A549 (cell line): ENCODE results near the gene C3orf85. TPM values are rescaled to one million over a fixed set of nuclear protein-coding genes. Genes with fewer than 3 reads are reported as not detected.

Experiments used
- ATAC-seq, 2 experiments: fragments of 200-7000 bp in 1 of 2; fragments of >200 bp in 1 of 2; cut with Nextera tagmentation in 1 of 2; cut with Tn5 transposase in 1 of 2; 3 replicates each; pipeline versions ENCODE4 v1.8.0 to v1.9.1; 2018 to 2020; ENCODE audit warnings: mild to moderate bottlenecking in 1 of 2, moderate library complexity in 1 of 2
- CTCF ChIA-PET: fragments of 300-600 bp; sonication (Branson Sonifier 250); formaldehyde crosslinking; extraction: SDS; loops from one replicate; lab custom pipeline; 2021; ENCODE audit warnings: antibody characterized with exemption, inconsistent platforms; lab: Yijun Ruan, JAX
- POLR2A ChIA-PET: fragments of 350-600 bp; formaldehyde crosslinking; extraction: SDS; loops from one replicate; lab custom pipeline; 2021; ENCODE audit warnings: antibody characterized with exemption, inconsistent platforms; lab: Yijun Ruan, JAX
- DNase-seq, 2 experiments: peaks; one replicate each; pipeline versions ENCODE4 v3.0.0 to v3.0.0-alpha.2; 2011 to 2016; ENCODE audit warnings: low read depth in 1 of 2, low spot score in 1 of 2
- FAIRE-seq: peaks from 2 replicates; lab custom pipeline; 2011; peaks lifted over from hg19 to GRCh38; lab: Jason Lieb, UNC
- H3K27ac ChIP-seq, 2 experiments: fragments of >200 bp; sonication (Bioruptor Twin); formaldehyde crosslinking; 3 replicates each; pipeline ENCODE4 v1.5.1; 2016 to 2017
- H3K4me1 ChIP-seq: fragments of >200 bp; sonication (Bioruptor Twin); formaldehyde crosslinking; 3 replicates; pipeline ENCODE4 v1.6.1; 2016
- H3K4me2 ChIP-seq: fragments of >200 bp; sonication (Bioruptor Twin); formaldehyde crosslinking; 3 replicates; pipeline ENCODE4 v1.6.1; 2016
- H3K4me3 ChIP-seq: fragments of >200 bp; sonication (Bioruptor Twin); formaldehyde crosslinking; 3 replicates; pipeline ENCODE4 v1.5.1; 2016
- H3K9me3 ChIP-seq: fragments of >200 bp; sonication (Bioruptor Twin); formaldehyde crosslinking; 3 replicates; pipeline ENCODE4 v1.6.1; 2016
- CHD2 ChIP-seq: fragments of 150-350 bp; IDR thresholded peaks from 2 replicates; pipeline ENCODE4 v1.6.1; 2014; ENCODE audit warnings: low read length; ENCODE audit not compliant: partially characterized antibody
- EHF ChIP-seq: fragments of 250-450 bp; sonication (Bioruptor Pico); IDR thresholded peaks from 2 replicates; pipeline ENCODE4 v1.5.0; 2020; ENCODE audit warnings: mild to moderate bottlenecking
- RARB ChIP-seq: fragments of 250-450 bp; sonication (Bioruptor Pico); IDR thresholded peaks from 2 replicates; pipeline ENCODE4 v1.8.0; 2021; ENCODE audit warnings: mild to moderate bottlenecking, moderate library complexity
- RNF2 ChIP-seq: fragments of 200-600 bp; sonication (generic); IDR thresholded peaks from 2 replicates; pipeline ENCODE4 v1.6.1; 2016; ENCODE audit warnings: low read depth, mild to moderate bottlenecking, antibody characterized with exemption, moderate library complexity, borderline replicate concordance
- WGBS: methylation state at CpG from one replicate; pipeline ENCODE4 v1.1.6; 2017; ENCODE audit errors: missing lambda C conversion rate; 5-methylcytosine and 5-hydroxymethylcytosine counted together
- polyA plus RNA-seq, 4 experiments: library from polyadenylated mRNA; depleted of rRNA in 3 of 4; stranded (reverse); fragments of >200 nt; fragmentation: RNase III in 1 of 4; extraction: RNeasy Plus Mini Kit Qiagen cat#74134 plus additional on column Dnase treatment in 1 of 4; gene quantifications; 2 replicates in 3 of 4; 3 replicates in 1 of 4; pipeline ENCODE4 v1.2.3, GENCODE V29; 2011 to 2017

The C3orf85 gene
- polyA plus RNA-seq, 2 of the 4 experiments (the other 2 are of a cell fraction) = not detected

DNA sequence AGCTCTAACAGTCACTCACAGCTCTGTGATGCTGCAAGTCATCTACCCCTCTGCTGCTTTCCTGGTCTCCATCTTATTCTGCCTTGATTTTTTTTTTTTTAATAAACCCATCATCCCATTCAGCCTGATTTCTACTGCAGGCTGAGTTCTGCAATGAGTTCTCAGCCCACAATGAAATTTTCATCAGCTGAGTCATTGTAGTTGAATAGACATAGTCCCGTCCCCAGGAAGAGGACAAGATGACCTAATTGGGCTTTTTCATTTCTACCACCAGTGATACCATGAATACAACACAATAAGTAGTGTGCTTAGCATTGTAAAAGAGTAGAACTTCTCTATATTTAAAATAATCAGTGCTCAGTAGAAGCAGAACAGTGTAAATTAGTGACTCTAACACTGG lies 59.3 kb downstream of the C3orf85 start:
- H3K9me3 ChIP-seq = no peaks in the 10 kb centered on the region
- ChIA-PET CTCF (no interaction called here), POLR2A (no interaction called here)
- FAIRE-seq = no peak
- 0 out of 3 replicates have a peak, but pooled peaks cover 4% of the 10 kb centered on the region for H3K4me1 ChIP-seq
- ATAC-seq = peak in 1 of 2 experiments; percentile 27; a peak in 1 of 6 replicates
- TF ChIP-seq CHD2 (no peak), RNF2 (no peak), RARB (no peak), EHF (CRISPR knock-in tag) (no peak)
- 10% methylated on average over 1 of the region's 1 CpG for WGBS
- peak; percentile 13 to 20 for DNase-seq
- H3K4me3 ChIP-seq = no peak overlapping the region
- no peak overlapping the region for H3K27ac ChIP-seq
- H3K4me2 ChIP-seq = no peak overlapping the region

Other genes starting within 250 kb of the C3orf85 start
- not detected in 2 replicates for gene GUCA1C, start 182.8 kb upstream of the C3orf85 start, polyA plus RNA-seq (2011; rRNA removed)
- not detected in 3 replicates for gene GUCA1C, start 182.8 kb upstream of the C3orf85 start, polyA plus RNA-seq (2017; fragmentation: RNase III; extraction: RNeasy Plus Mini Kit Qiagen cat#74134 plus additional on column Dnase treatment)
- not detected in 2 replicates for gene MORC1, start 18.6 kb upstream of the C3orf85 start, polyA plus RNA-seq (2011; rRNA removed)
- gene MORC1, start 18.6 kb upstream of the C3orf85 start, polyA plus RNA-seq (2017; fragmentation: RNase III; extraction: RNeasy Plus Mini Kit Qiagen cat#74134 plus additional on column Dnase treatment) = not detected in 3 replicates
- not detected in 2 replicates for gene DPPA2, start 179.8 kb downstream of the C3orf85 start, polyA plus RNA-seq (2011; rRNA removed)
- gene DPPA2, start 179.8 kb downstream of the C3orf85 start, polyA plus RNA-seq (2017; fragmentation: RNase III; extraction: RNeasy Plus Mini Kit Qiagen cat#74134 plus additional on column Dnase treatment) = not detected in 3 replicates
- not detected in 2 replicates for gene DPPA4, start 200.8 kb downstream of the C3orf85 start, polyA plus RNA-seq (2011; rRNA removed)
- gene DPPA4, start 200.8 kb downstream of the C3orf85 start, polyA plus RNA-seq (2017; fragmentation: RNase III; extraction: RNeasy Plus Mini Kit Qiagen cat#74134 plus additional on column Dnase treatment) = not detected in 3 replicates